ENCODE results near the gene PLCB4.
A peak's percentile ranks its signal among the peaks of the same experiment; 100 is the strongest.

The PLCB4 gene

GRCh38 chr20:9088556-9088955, 19.7 kb downstream of the PLCB4 start:
- no peaks in the 10 kb centered on the region for H3K79me1 ChIP-seq (ENCODE audit: low read length)
- no peak overlapping the region for H4K91ac ChIP-seq (ENCODE audit: low read depth, low read length)
- H3K4me2 ChIP-seq (ENCODE audit: low read length), result no peak overlapping the region
- no peak overlapping the region for H3K23ac ChIP-seq (ENCODE audit: low read length)
- no peaks in the 10 kb centered on the region for H3K27me3 ChIP-seq (ENCODE audit: insufficient read depth, low read length)
- no peak overlapping the region for H3K4me3 ChIP-seq (ENCODE audit: low read depth, low read length)
- no peak overlapping the region for H2BK120ac ChIP-seq (ENCODE audit: insufficient read depth, low read length, poor library complexity)
- H3K18ac ChIP-seq (ENCODE audit: low read length), result no peak overlapping the region
- H3K4me1 ChIP-seq (ENCODE audit: control insufficient read depth in 1 of 2, insufficient read depth in 2 of 2, low read length in 2 of 2), result no peaks in the 10 kb centered on the region
- no peak overlapping the region for H3K9ac ChIP-seq (ENCODE audit: low read length)
- H4K8ac ChIP-seq (ENCODE audit: low read depth, low read length), result no peak overlapping the region
- H3K14ac ChIP-seq (ENCODE audit: low read length), result no peak overlapping the region
- no peak overlapping the region for H4K12ac ChIP-seq (ENCODE audit: low read depth, low read length)
- no peak overlapping the region for H2BK12ac ChIP-seq (ENCODE audit: low read length)
- H3K27ac ChIP-seq (ENCODE audit: low read depth, low read length), result no peak overlapping the region
- H3K79me2 ChIP-seq (ENCODE audit: control insufficient read depth, insufficient read depth, low read length, poor library complexity), result no peaks in the 10 kb centered on the region
- no peaks in the 10 kb centered on the region for H3K36me3 ChIP-seq (ENCODE audit: control insufficient read depth in 1 of 2, insufficient read depth in 2 of 2, low read length in 2 of 2)
- H2AFZ ChIP-seq (ENCODE audit: insufficient read depth, low read length, poor library complexity), result no peak overlapping the region
- H2AK5ac ChIP-seq (ENCODE audit: low read length), result no peak overlapping the region
- no peak overlapping the region for H3K4ac ChIP-seq (ENCODE audit: low read depth, low read length)
- no peak overlapping the region for H2BK5ac ChIP-seq (ENCODE audit: low read depth, low read length, poor library complexity)
- no peak for DNase-seq
- H3K9me3 ChIP-seq (ENCODE audit: insufficient read depth, low read depth, low read length), result no peaks in the 10 kb centered on the region

DNA sequence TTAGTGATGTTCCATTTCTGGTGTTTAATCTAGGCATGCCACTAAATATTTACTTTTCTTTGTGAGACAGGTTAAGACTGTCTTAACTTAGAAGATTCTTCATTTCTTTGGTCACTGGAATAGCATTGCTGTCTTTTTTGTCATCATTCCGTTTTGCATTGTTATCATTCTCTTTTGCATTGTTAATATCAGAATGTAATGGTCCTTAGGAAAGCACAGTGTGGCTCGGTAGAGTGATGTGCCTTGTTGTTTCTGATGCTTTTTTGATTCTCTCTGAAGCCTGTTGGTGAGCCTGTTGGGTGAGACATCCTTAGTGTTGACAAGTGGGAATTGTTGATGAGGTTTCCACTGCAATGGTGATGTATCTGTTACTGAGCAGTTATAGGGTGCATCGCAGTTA, 23.2 kb downstream of the PLCB4 start:
- no peak overlapping the region for H2BK12ac ChIP-seq (ENCODE audit: low read length)
- H2BK5ac ChIP-seq (ENCODE audit: low read depth, low read length, poor library complexity), result no peak overlapping the region
- no peak overlapping the region for H3K9ac ChIP-seq (ENCODE audit: low read length)
- no CpG with 5 or more reads among the region's 3 CpGs for WGBS (ENCODE audit: extremely low coverage, insufficient coverage, insufficient read length)
- H2BK120ac ChIP-seq (ENCODE audit: insufficient read depth, low read length, poor library complexity), result no peak overlapping the region
- H3K36me3 ChIP-seq (ENCODE audit: control insufficient read depth in 1 of 2, insufficient read depth in 2 of 2, low read length in 2 of 2), result no peaks in the 10 kb centered on the region
- H2AK5ac ChIP-seq (ENCODE audit: low read length), result no peak overlapping the region
- H4K8ac ChIP-seq (ENCODE audit: low read depth, low read length), result no peak overlapping the region
- H3K4me2 ChIP-seq (ENCODE audit: low read length), result no peak overlapping the region
- H3K27ac ChIP-seq (ENCODE audit: low read depth, low read length), result no peak overlapping the region
- H3K79me2 ChIP-seq (ENCODE audit: control insufficient read depth, insufficient read depth, low read length, poor library complexity), result no peaks in the 10 kb centered on the region
- H3K23ac ChIP-seq (ENCODE audit: low read length), result no peak overlapping the region
- peak in 1 of 2 donors; percentile 15 for DNase-seq
- H3K4ac ChIP-seq (ENCODE audit: low read depth, low read length), result no peak overlapping the region
- no peak overlapping the region for H2AFZ ChIP-seq (ENCODE audit: insufficient read depth, low read length, poor library complexity)
- no peak overlapping the region for H4K12ac ChIP-seq (ENCODE audit: low read depth, low read length)
- H3K18ac ChIP-seq (ENCODE audit: low read length), result no peak overlapping the region
- no peaks in the 10 kb centered on the region for H3K79me1 ChIP-seq (ENCODE audit: low read length)
- no peak overlapping the region for H4K91ac ChIP-seq (ENCODE audit: low read depth, low read length)
- H3K4me1 ChIP-seq (ENCODE audit: control insufficient read depth in 1 of 2, insufficient read depth in 2 of 2, low read length in 2 of 2), result no peaks in the 10 kb centered on the region
- H3K27me3 ChIP-seq (ENCODE audit: insufficient read depth, low read length), result no peaks in the 10 kb centered on the region
- no peaks in the 10 kb centered on the region for H3K9me3 ChIP-seq (ENCODE audit: insufficient read depth, low read depth, low read length)
- no peak overlapping the region for H3K14ac ChIP-seq (ENCODE audit: low read length)
- no peak overlapping the region for H3K4me3 ChIP-seq (ENCODE audit: low read depth, low read length)

- no peak overlapping the region for H2BK12ac ChIP-seq (ENCODE audit: low read length)
- no peak overlapping the region for H4K91ac ChIP-seq (ENCODE audit: low read depth, low read length)
- H3K27me3 ChIP-seq (ENCODE audit: insufficient read depth, low read length), result no peaks in the 10 kb centered on the region
- H3K27ac ChIP-seq (ENCODE audit: low read depth, low read length), result no peak overlapping the region
- H3K9ac ChIP-seq (ENCODE audit: low read length), result no peak overlapping the region
- DNase-seq, result no peak
- no peak overlapping the region for H3K4me3 ChIP-seq (ENCODE audit: low read depth, low read length)
- no peak overlapping the region for H4K8ac ChIP-seq (ENCODE audit: low read depth, low read length)
- H2AFZ ChIP-seq (ENCODE audit: insufficient read depth, low read length, poor library complexity), result no peak overlapping the region
- no peak overlapping the region for H3K23ac ChIP-seq (ENCODE audit: low read length)
- no peaks in the 10 kb centered on the region for H3K79me2 ChIP-seq (ENCODE audit: control insufficient read depth, insufficient read depth, low read length, poor library complexity)
- no peak overlapping the region for H2BK120ac ChIP-seq (ENCODE audit: insufficient read depth, low read length, poor library complexity)
- no peak overlapping the region for H4K12ac ChIP-seq (ENCODE audit: low read depth, low read length)
- H3K14ac ChIP-seq (ENCODE audit: low read length), result no peak overlapping the region
- no peak overlapping the region for H3K18ac ChIP-seq (ENCODE audit: low read length)
- H3K4me1 ChIP-seq (ENCODE audit: control insufficient read depth in 1 of 2, insufficient read depth in 2 of 2, low read length in 2 of 2), result no peaks in the 10 kb centered on the region
- no peak overlapping the region for H3K4ac ChIP-seq (ENCODE audit: low read depth, low read length)
- H3K79me1 ChIP-seq (ENCODE audit: low read length), result no peaks in the 10 kb centered on the region
- no CpG with 5 or more reads among the region's 3 CpGs for WGBS (ENCODE audit: extremely low coverage, insufficient coverage, insufficient read length)
- no peak overlapping the region for H2AK5ac ChIP-seq (ENCODE audit: low read length)
- H2BK5ac ChIP-seq (ENCODE audit: low read depth, low read length, poor library complexity), result no peak overlapping the region
- no peaks in the 10 kb centered on the region for H3K36me3 ChIP-seq (ENCODE audit: control insufficient read depth in 1 of 2, insufficient read depth in 2 of 2, low read length in 2 of 2)
- no peak overlapping the region for H3K4me2 ChIP-seq (ENCODE audit: low read length)
- no peaks in the 10 kb centered on the region for H3K9me3 ChIP-seq (ENCODE audit: insufficient read depth, low read depth, low read length)
These were observed 23.8 kb downstream of the PLCB4 start for GRCh38 chr20:9092655-9093054.

DNA sequence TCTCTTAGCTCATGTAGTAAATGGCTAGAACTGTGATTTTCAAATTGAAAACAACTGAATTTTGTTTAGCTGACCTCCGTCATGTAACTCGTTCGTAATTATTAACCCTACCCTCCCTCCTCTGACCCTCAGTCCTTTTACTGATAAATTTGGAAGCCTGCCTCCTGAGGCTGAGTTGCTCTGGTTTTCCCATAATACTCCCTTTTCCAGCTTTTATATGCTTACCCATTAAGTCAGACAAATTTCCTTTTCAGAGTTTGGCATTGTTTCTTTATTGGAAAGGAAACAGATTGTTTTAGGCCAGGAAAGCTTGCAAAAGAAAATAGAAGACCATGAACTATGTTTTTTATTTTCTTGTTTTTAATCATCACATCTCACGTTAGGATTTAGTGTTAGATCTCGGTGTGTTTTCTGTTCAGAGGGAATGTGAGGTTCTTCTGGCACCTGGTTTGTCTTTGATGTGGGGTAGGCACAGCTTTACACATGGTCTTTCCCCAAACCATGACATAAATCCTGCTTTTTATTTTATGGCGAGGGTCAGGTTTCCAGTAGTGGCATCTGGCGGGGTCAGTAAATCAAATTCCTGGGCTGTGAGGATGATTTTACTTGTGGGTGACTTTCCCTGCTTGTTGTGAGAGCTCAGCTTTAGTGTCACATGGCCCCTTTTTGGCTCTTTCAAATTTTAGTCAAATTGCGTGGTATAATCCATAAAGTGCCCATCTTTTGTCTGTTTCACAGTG, 24.5 kb downstream of the PLCB4 start:
- H2BK12ac ChIP-seq (ENCODE audit: low read length), result no peak overlapping the region
- no peak overlapping the region for H2BK120ac ChIP-seq (ENCODE audit: insufficient read depth, low read length, poor library complexity)
- no peak overlapping the region for H4K8ac ChIP-seq (ENCODE audit: low read depth, low read length)
- H3K23ac ChIP-seq (ENCODE audit: low read length), result no peak overlapping the region
- no peaks in the 10 kb centered on the region for H3K79me1 ChIP-seq (ENCODE audit: low read length)
- H3K4me1 ChIP-seq (ENCODE audit: control insufficient read depth in 1 of 2, insufficient read depth in 2 of 2, low read length in 2 of 2), result no peaks in the 10 kb centered on the region
- no peak overlapping the region for H3K14ac ChIP-seq (ENCODE audit: low read length)
- no peaks in the 10 kb centered on the region for H3K27me3 ChIP-seq (ENCODE audit: insufficient read depth, low read length)
- DNase-seq, result no peak
- H3K4ac ChIP-seq (ENCODE audit: low read depth, low read length), result no peak overlapping the region
- H3K9me3 ChIP-seq (ENCODE audit: insufficient read depth, low read depth, low read length), result no peaks in the 10 kb centered on the region
- no peaks in the 10 kb centered on the region for H3K36me3 ChIP-seq (ENCODE audit: control insufficient read depth in 1 of 2, insufficient read depth in 2 of 2, low read length in 2 of 2)
- H4K91ac ChIP-seq (ENCODE audit: low read depth, low read length), result no peak overlapping the region
- no peak overlapping the region for H3K4me2 ChIP-seq (ENCODE audit: low read length)
- H3K9ac ChIP-seq (ENCODE audit: low read length), result no peak overlapping the region
- no peak overlapping the region for H3K4me3 ChIP-seq (ENCODE audit: low read depth, low read length)
- no peak overlapping the region for H4K12ac ChIP-seq (ENCODE audit: low read depth, low read length)
- H2AFZ ChIP-seq (ENCODE audit: insufficient read depth, low read length, poor library complexity), result no peak overlapping the region
- H3K27ac ChIP-seq (ENCODE audit: low read depth, low read length), result no peak overlapping the region
- no peak overlapping the region for H2AK5ac ChIP-seq (ENCODE audit: low read length)
- H3K79me2 ChIP-seq (ENCODE audit: control insufficient read depth, insufficient read depth, low read length, poor library complexity), result no peaks in the 10 kb centered on the region
- WGBS (ENCODE audit: extremely low coverage, insufficient coverage, insufficient read length), result no CpG with 5 or more reads among the region's 8 CpGs
- no peak overlapping the region for H3K18ac ChIP-seq (ENCODE audit: low read length)
- H2BK5ac ChIP-seq (ENCODE audit: low read depth, low read length, poor library complexity), result no peak overlapping the region
